ENCODE results near the gene CD46. TPM values are rescaled to one million over a fixed set of nuclear protein-coding genes. Genes with fewer than 3 reads are reported as not detected.
"Not testable (repeated sequence)": the region's sequence is repeated elsewhere in the genome, so short reads cannot be mapped to it uniquely, and the experiment has no call there.

Gene CD46
- total RNA-seq, 1 donor from 2014 or later, result 214 TPM

- peaks cover 64% of the 10 kb centered on the region for H3K36me3 Mint-ChIP-seq (ENCODE audit: insufficient read depth)
- no peaks in the 10 kb centered on the region for H3K27me3 Mint-ChIP-seq
- TF ChIP-seq CTCF (IDR thresholded peaks at IDR 0.05; ENCODE audit: unreplicated experiment), result no peak
- peaks cover 7% of the 10 kb centered on the region for H3K9me3 Mint-ChIP-seq (ENCODE audit: low read depth)
- H3K27ac Mint-ChIP-seq, result no peak overlapping the region
- no peak overlapping the region for H3K4me3 Mint-ChIP-seq (ENCODE audit: low read depth)
- no peak for DNase-seq (ENCODE audit: low spot score, unreplicated experiment)
- peaks cover 13% of the 10 kb centered on the region for H3K4me1 Mint-ChIP-seq (ENCODE audit: low read depth)
Measured at GRCh38 chr1:207763091-207763490, 11.2 kb downstream of the CD46 start.

GRCh38 chr1:207763972-207764371, 12.1 kb downstream of the CD46 start:
- no peak overlapping the region for H3K4me3 Mint-ChIP-seq (ENCODE audit: low read depth)
- no peak overlapping the region for H3K27ac Mint-ChIP-seq
- H3K36me3 Mint-ChIP-seq (ENCODE audit: insufficient read depth), result peaks cover 72% of the 10 kb centered on the region
- no peak for DNase-seq (ENCODE audit: low spot score, unreplicated experiment)
- peaks cover 13% of the 10 kb centered on the region for H3K4me1 Mint-ChIP-seq (ENCODE audit: low read depth)
- no peaks in the 10 kb centered on the region for H3K27me3 Mint-ChIP-seq
- H3K9me3 Mint-ChIP-seq (ENCODE audit: low read depth), result peaks cover 7% of the 10 kb centered on the region
- no peak for TF ChIP-seq CTCF (IDR thresholded peaks at IDR 0.05; ENCODE audit: unreplicated experiment)

GRCh38 chr1:207766569-207766968, 14.7 kb downstream of the CD46 start:
- no peak for DNase-seq (ENCODE audit: low spot score, unreplicated experiment)
- no peak for TF ChIP-seq CTCF (IDR thresholded peaks at IDR 0.05; ENCODE audit: unreplicated experiment)
- Mint-ChIP-seq H3K36me3 (ENCODE audit: insufficient read depth) (peaks cover 78% of the 10 kb centered on the region), H3K4me1 (ENCODE audit: low read depth) (peaks cover 6% of the 10 kb centered on the region), H3K27me3 (no peaks in the 10 kb centered on the region), H3K27ac (no peak overlapping the region), H3K9me3 (ENCODE audit: low read depth) (peaks cover 19% of the 10 kb centered on the region), H3K4me3 (ENCODE audit: low read depth) (no peak overlapping the region)

GRCh38 chr1:207770514-207770913, 18.7 kb downstream of the CD46 start:
- peaks cover 26% of the 10 kb centered on the region for H3K9me3 Mint-ChIP-seq (ENCODE audit: low read depth)
- peaks cover 76% of the 10 kb centered on the region for H3K36me3 Mint-ChIP-seq (ENCODE audit: insufficient read depth)
- not testable (repeated sequence) for H3K4me3 Mint-ChIP-seq (ENCODE audit: low read depth); DNase-seq (ENCODE audit: low spot score, unreplicated experiment); H3K27me3 Mint-ChIP-seq; H3K4me1 Mint-ChIP-seq (ENCODE audit: low read depth); H3K27ac Mint-ChIP-seq

- Mint-ChIP-seq H3K27ac (peak overlapping the region; percentile 51), H3K36me3 (ENCODE audit: insufficient read depth) (peaks cover 73% of the 10 kb centered on the region), H3K9me3 (ENCODE audit: low read depth) (peaks cover 42% of the 10 kb centered on the region)
- H3K4me3 Mint-ChIP-seq (ENCODE audit: low read depth); H3K27me3 Mint-ChIP-seq; DNase-seq (ENCODE audit: low spot score, unreplicated experiment); H3K4me1 Mint-ChIP-seq (ENCODE audit: low read depth): not testable (repeated sequence)
Measured at GRCh38 chr1:207776045-207776444, 24.2 kb downstream of the CD46 start.

- DNase-seq (ENCODE audit: low spot score, unreplicated experiment); H3K27me3 Mint-ChIP-seq; H3K4me3 Mint-ChIP-seq (ENCODE audit: low read depth); H3K4me1 Mint-ChIP-seq (ENCODE audit: low read depth); H3K27ac Mint-ChIP-seq: not testable (repeated sequence)
- H3K9me3 Mint-ChIP-seq (ENCODE audit: low read depth), result peaks cover 29% of the 10 kb centered on the region
- H3K36me3 Mint-ChIP-seq (ENCODE audit: insufficient read depth), result peaks cover 59% of the 10 kb centered on the region
Measured at GRCh38 chr1:207777412-207777811, 25.6 kb downstream of the CD46 start.

GRCh38 chr1:207779008-207779407, 27.2 kb downstream of the CD46 start:
- Mint-ChIP-seq H3K27ac (no peak overlapping the region), H3K36me3 (ENCODE audit: insufficient read depth) (peaks cover 48% of the 10 kb centered on the region), H3K4me3 (ENCODE audit: low read depth) (no peak overlapping the region), H3K9me3 (ENCODE audit: low read depth) (peaks cover 22% of the 10 kb centered on the region), H3K4me1 (ENCODE audit: low read depth) (peaks cover 1% of the 10 kb centered on the region), H3K27me3 (no peaks in the 10 kb centered on the region)
- TF ChIP-seq CTCF (IDR thresholded peaks at IDR 0.05; ENCODE audit: unreplicated experiment), result no peak
- DNase-seq (ENCODE audit: low spot score, unreplicated experiment), result no peak
